ENCODE data around the gene ZDHHC3.

ZDHHC3 gene

GRCh38 chr3:44927371-44927770 is 48.6 kb downstream of the ZDHHC3 start:
- H3K4me3 ChIP-seq (ENCODE audit: low read depth in 1 of 2, low read length in 1 of 2), result no peak overlapping the region
- peaks cover 97% of the 10 kb centered on the region for H3K36me3 ChIP-seq
- no peaks in the 10 kb centered on the region for H3K9me3 ChIP-seq
- TF ChIP-seq, protein P1, sequence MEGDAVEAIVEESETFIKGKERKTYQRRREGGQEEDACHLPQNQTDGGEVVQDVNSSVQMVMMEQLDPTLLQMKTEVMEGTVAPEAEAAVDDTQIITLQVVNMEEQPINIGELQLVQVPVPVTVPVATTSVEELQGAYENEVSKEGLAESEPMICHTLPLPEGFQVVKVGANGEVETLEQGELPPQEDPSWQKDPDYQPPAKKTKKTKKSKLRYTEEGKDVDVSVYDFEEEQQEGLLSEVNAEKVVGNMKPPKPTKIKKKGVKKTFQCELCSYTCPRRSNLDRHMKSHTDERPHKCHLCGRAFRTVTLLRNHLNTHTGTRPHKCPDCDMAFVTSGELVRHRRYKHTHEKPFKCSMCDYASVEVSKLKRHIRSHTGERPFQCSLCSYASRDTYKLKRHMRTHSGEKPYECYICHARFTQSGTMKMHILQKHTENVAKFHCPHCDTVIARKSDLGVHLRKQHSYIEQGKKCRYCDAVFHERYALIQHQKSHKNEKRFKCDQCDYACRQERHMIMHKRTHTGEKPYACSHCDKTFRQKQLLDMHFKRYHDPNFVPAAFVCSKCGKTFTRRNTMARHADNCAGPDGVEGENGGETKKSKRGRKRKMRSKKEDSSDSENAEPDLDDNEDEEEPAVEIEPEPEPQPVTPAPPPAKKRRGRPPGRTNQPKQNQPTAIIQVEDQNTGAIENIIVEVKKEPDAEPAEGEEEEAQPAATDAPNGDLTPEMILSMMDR (IDR thresholded peaks at IDR 0.05), result no peak
- no peaks in the 10 kb centered on the region for H3K4me1 ChIP-seq (ENCODE audit: control insufficient read depth in 1 of 2, insufficient read depth in 1 of 2, low read depth in 1 of 2, low read length in 1 of 2)
- no peak overlapping the region for H3K27ac ChIP-seq
- H3K27me3 ChIP-seq, result no peaks in the 10 kb centered on the region

GRCh38 chr3:44926921-44927320 is 49.1 kb downstream of the ZDHHC3 start:
- H3K4me1 ChIP-seq (ENCODE audit: control insufficient read depth in 1 of 2, insufficient read depth in 1 of 2, low read depth in 1 of 2, low read length in 1 of 2), result no peaks in the 10 kb centered on the region
- peaks cover 97% of the 10 kb centered on the region for H3K36me3 ChIP-seq
- H3K27ac ChIP-seq, result no peak overlapping the region
- H3K4me3 ChIP-seq (ENCODE audit: low read depth in 1 of 2, low read length in 1 of 2), result no peak overlapping the region
- TF ChIP-seq, protein P1 (IDR thresholded peaks at IDR 0.05), result no peak
- no peaks in the 10 kb centered on the region for H3K9me3 ChIP-seq
- H3K27me3 ChIP-seq, result no peaks in the 10 kb centered on the region

- H3K27ac ChIP-seq, result no peak overlapping the region
- peaks cover 97% of the 10 kb centered on the region for H3K36me3 ChIP-seq
- H3K4me3 ChIP-seq (ENCODE audit: low read depth in 1 of 2, low read length in 1 of 2), result no peak overlapping the region
- TF ChIP-seq, protein P1 (IDR thresholded peaks at IDR 0.05), result no peak
- no peaks in the 10 kb centered on the region for H3K4me1 ChIP-seq (ENCODE audit: control insufficient read depth in 1 of 2, insufficient read depth in 1 of 2, low read depth in 1 of 2, low read length in 1 of 2)
- no peaks in the 10 kb centered on the region for H3K27me3 ChIP-seq
- H3K9me3 ChIP-seq, result no peaks in the 10 kb centered on the region
These were observed 49.8 kb downstream of the ZDHHC3 start for GRCh38 chr3:44926172-44926571.

GRCh38 chr3:44924457-44925084 is 51.4 kb downstream of the ZDHHC3 start:
- Histone ChIP-seq H3K4me3 (ENCODE audit: low read depth in 1 of 2, low read length in 1 of 2) (no peak overlapping the region), H3K27ac (no peak overlapping the region), H3K27me3 (no peaks in the 10 kb centered on the region), H3K4me1 (ENCODE audit: control insufficient read depth in 1 of 2, insufficient read depth in 1 of 2, low read depth in 1 of 2, low read length in 1 of 2) (no peaks in the 10 kb centered on the region), H3K9me3 (no peaks in the 10 kb centered on the region), H3K36me3 (peaks cover 97% of the 10 kb centered on the region)
- TF ChIP-seq, protein P1 (IDR thresholded peaks at IDR 0.05), result no peak

DNA sequence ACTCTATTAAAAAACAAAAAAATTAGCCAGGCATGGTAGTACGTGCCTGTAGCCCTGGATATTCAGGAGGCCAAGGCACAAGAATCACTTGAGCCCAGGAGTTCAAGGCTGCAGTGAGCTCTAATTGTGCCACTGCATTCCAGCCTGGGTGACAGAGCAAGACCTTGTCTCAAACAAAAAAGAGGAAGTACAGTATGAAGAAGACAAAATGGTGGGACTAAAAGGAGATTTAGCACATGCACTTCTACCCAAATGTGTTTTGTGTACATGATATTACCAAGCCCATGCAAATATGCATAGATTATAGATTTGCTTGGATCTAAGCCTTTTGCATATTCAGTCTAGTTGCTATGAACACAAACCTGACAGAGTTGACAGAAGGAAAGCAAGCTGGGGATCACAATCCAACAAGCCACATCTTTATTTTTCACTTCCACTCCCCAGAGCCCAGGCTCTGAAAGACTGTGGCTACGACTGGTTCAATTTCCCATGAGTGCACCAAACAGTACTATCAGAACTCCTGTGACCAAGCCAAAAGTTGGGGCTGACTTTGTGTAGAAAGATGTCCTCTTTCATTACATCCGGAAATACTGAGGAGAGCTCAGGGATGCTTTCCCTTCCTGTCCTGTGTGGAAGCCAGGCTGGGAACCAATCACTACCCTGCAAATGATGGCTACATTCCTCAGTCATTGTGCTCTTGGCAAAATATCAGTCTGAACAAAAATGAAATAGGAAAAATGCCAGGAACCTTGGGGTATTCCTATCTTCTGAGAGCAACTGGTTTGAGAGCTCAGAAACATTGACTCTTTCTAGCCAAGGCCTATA is 52.1 kb downstream of the ZDHHC3 start:
- H3K36me3 ChIP-seq, result peaks cover 97% of the 10 kb centered on the region
- H3K27ac ChIP-seq, result peak overlapping the region; percentile 24
- TF ChIP-seq, protein P1 (IDR thresholded peaks at IDR 0.05), result no peak
- H3K4me1 ChIP-seq (ENCODE audit: control insufficient read depth in 1 of 2, insufficient read depth in 1 of 2, low read depth in 1 of 2, low read length in 1 of 2), result no peaks in the 10 kb centered on the region
- H3K27me3 ChIP-seq, result no peaks in the 10 kb centered on the region
- H3K4me3 ChIP-seq (ENCODE audit: low read depth in 1 of 2, low read length in 1 of 2), result no peak overlapping the region
- H3K9me3 ChIP-seq, result no peaks in the 10 kb centered on the region
